Parathyroid adenoma (tissue), 2 donors: ENCODE results near the gene TENM4.

Source experiments
- H2AFZ ChIP-seq: fragments of 300-600 bp; sonication (generic); one replicate; pipeline ENCODE4 v1.7.0; 2017; ENCODE audit warnings: antibody characterized with exemption, mild to moderate bottlenecking
- H3K27ac ChIP-seq: fragments of 300-600 bp; sonication (generic); one replicate; pipeline ENCODE4 v1.7.0; 2017
- H3K27me3 ChIP-seq: fragments of 300-600 bp; sonication (generic); one replicate; pipeline ENCODE4 v1.7.0; 2017; ENCODE audit warnings: low read length; ENCODE audit not compliant: control insufficient read depth, insufficient read depth
- H3K36me3 ChIP-seq: fragments of 300-600 bp; sonication (generic); one replicate; pipeline ENCODE4 v1.7.0; 2017; ENCODE audit warnings: low read length; ENCODE audit not compliant: control insufficient read depth, insufficient read depth
- H3K4me1 ChIP-seq: fragments of 300-600 bp; sonication (generic); one replicate; pipeline ENCODE4 v1.7.0; 2017; ENCODE audit warnings: control low read depth
- H3K4me2 ChIP-seq: fragments of 300-600 bp; sonication (generic); one replicate; pipeline ENCODE4 v1.7.0; 2017; ENCODE audit warnings: low read length
- H3K4me3 ChIP-seq: fragments of 300-600 bp; sonication (generic); one replicate; pipeline ENCODE4 v1.7.0; 2017; ENCODE audit warnings: low read depth, low read length
- H3K79me2 ChIP-seq: fragments of 300-600 bp; sonication (generic); one replicate; pipeline ENCODE4 v1.7.0; 2017; ENCODE audit warnings: control low read depth
- H3K9ac ChIP-seq: fragments of 300-600 bp; sonication (generic); one replicate; pipeline ENCODE4 v1.7.0; 2017; ENCODE audit warnings: mild to moderate bottlenecking
- H3K9me3 ChIP-seq: fragments of 300-600 bp; sonication (generic); one replicate; pipeline ENCODE4 v1.7.0; 2017; ENCODE audit warnings: low read length; ENCODE audit not compliant: control insufficient read depth
- TF ChIP-seq, protein P1 (sequence below): fragments of 300-600 bp; sonication (generic); IDR thresholded peaks from one replicate; pipeline ENCODE4 v1.7.0; 2017; ENCODE audit warnings: antibody characterized with exemption, mild to moderate bottlenecking
- donor health status: primary hyperparathyroidism.

Gene TENM4

GRCh38 chr11:78659326-78660270, 781.2 kb downstream of the TENM4 start:
- Histone ChIP-seq H3K4me1 (no peaks in the 10 kb centered on the region), H3K9me3 (no peaks in the 10 kb centered on the region), H3K9ac (no peak overlapping the region), H2AFZ (no peak overlapping the region), H3K79me2 (no peaks in the 10 kb centered on the region), H3K27me3 (no peaks in the 10 kb centered on the region), H3K36me3 (no peaks in the 10 kb centered on the region), H3K27ac (no peak overlapping the region), H3K4me3 (no peak overlapping the region), H3K4me2 (no peak overlapping the region)
- TF ChIP-seq, protein P1, sequence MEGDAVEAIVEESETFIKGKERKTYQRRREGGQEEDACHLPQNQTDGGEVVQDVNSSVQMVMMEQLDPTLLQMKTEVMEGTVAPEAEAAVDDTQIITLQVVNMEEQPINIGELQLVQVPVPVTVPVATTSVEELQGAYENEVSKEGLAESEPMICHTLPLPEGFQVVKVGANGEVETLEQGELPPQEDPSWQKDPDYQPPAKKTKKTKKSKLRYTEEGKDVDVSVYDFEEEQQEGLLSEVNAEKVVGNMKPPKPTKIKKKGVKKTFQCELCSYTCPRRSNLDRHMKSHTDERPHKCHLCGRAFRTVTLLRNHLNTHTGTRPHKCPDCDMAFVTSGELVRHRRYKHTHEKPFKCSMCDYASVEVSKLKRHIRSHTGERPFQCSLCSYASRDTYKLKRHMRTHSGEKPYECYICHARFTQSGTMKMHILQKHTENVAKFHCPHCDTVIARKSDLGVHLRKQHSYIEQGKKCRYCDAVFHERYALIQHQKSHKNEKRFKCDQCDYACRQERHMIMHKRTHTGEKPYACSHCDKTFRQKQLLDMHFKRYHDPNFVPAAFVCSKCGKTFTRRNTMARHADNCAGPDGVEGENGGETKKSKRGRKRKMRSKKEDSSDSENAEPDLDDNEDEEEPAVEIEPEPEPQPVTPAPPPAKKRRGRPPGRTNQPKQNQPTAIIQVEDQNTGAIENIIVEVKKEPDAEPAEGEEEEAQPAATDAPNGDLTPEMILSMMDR, result no peak

DNA sequence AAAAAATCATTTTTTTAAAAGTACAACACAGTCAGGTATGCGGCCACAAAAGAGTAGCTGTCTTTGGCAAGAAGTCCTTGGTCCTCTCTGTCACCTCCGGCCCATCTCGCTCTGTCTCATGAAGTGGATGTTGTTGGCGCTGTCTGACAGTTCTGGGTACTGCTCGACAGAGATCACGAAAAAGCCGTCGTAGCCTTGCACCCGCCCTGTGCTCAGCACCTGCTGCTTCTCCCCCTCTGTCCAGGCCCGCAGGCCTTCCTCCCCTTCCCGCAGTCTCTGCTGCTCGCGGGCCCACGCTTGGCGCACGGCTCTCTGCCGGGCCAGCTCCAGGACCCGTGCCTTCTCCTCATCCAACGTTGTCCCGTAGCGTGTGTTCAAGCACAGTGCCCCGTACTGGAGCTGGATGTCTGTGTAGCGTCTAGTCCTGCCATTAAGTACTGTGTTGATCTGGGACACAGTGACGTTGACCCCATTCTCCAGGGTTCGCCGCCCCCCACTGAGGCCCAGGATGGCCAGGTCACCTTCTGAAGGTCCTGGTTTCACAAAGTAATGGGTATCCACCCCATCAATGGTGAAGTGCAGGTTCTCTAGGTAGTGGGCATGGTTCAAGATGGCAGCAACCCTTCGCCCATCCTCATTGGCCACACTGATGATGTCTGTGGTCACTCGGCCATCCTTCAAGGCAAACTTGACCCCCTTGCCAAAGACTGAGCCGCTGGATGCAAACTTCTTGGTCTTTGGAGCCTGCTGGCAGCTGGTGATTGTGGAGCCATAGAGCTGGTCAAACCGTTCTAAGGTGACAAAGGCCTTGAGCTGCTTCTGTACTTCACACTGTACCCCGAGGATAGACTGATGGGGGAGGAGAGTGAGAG, 782.6 kb downstream of the TENM4 start:
- TF ChIP-seq, protein P1, result no peak
- H3K4me2 ChIP-seq, result no peak overlapping the region
- no peaks in the 10 kb centered on the region for H3K4me1 ChIP-seq
- H3K9ac ChIP-seq, result no peak overlapping the region
- no peak overlapping the region for H3K4me3 ChIP-seq
- no peaks in the 10 kb centered on the region for H3K36me3 ChIP-seq
- H3K27me3 ChIP-seq, result no peaks in the 10 kb centered on the region
- no peak overlapping the region for H2AFZ ChIP-seq
- H3K79me2 ChIP-seq, result no peaks in the 10 kb centered on the region
- H3K27ac ChIP-seq, result no peak overlapping the region
- H3K9me3 ChIP-seq, result no peaks in the 10 kb centered on the region

DNA sequence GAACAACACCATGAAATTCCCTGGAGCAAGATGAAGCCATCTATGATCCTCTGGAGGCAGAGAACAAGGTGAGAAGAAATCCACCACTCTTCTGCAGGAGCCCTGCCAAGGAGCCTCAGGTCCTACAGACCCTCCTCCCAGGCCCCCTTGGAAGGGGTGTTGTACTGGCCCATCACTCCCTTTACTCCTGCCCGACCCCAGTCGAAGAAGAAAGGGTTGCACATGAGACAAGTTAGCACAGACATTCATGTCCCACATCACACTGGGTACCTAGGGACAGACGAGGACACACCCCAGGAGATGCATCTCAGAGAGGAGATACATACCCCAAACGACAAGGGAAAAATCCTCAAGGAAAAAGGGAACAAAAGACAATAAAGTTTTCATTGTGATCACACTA, 783.4 kb downstream of the TENM4 start:
- Histone ChIP-seq H2AFZ (no peak overlapping the region), H3K27ac (no peak overlapping the region), H3K4me1 (no peaks in the 10 kb centered on the region), H3K4me2 (no peak overlapping the region), H3K9ac (no peak overlapping the region), H3K9me3 (no peaks in the 10 kb centered on the region), H3K4me3 (no peak overlapping the region), H3K36me3 (no peaks in the 10 kb centered on the region), H3K27me3 (no peaks in the 10 kb centered on the region), H3K79me2 (no peaks in the 10 kb centered on the region)
- TF ChIP-seq, protein P1, result no peak

DNA sequence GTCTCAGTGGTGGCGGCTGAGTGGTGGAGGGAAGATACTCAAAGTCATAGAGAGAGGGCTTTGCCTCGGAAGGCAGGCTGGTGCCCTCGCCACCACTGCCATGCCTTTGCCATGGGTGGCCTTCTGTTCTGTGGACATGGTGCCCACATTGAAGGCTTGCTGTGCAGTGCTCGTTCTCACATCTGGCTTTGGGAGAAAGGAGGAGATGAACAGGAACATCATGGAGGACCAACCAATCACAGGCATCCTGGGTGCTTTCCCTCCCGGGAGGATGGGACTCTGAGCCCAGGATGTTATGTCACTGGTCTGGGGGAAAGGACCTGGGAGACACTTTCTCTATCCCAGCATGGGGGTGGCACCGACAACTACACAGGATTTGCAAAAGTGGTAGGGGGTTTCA, 783.8 kb downstream of the TENM4 start:
- no peaks in the 10 kb centered on the region for H3K4me1 ChIP-seq
- no peaks in the 10 kb centered on the region for H3K79me2 ChIP-seq
- no peak overlapping the region for H3K4me2 ChIP-seq
- H2AFZ ChIP-seq, result no peak overlapping the region
- TF ChIP-seq, protein P1, result no peak
- no peaks in the 10 kb centered on the region for H3K9me3 ChIP-seq
- H3K36me3 ChIP-seq, result no peaks in the 10 kb centered on the region
- no peak overlapping the region for H3K27ac ChIP-seq
- H3K9ac ChIP-seq, result no peak overlapping the region
- H3K4me3 ChIP-seq, result no peak overlapping the region
- H3K27me3 ChIP-seq, result no peaks in the 10 kb centered on the region
